Measurements from ENCODE around the gene NUP214. TPM values are rescaled to one million over a fixed set of nuclear protein-coding genes. Genes with fewer than 3 reads are reported as not detected.

The NUP214 gene
- total RNA-seq, 4 donors from 2014 or later: 13.2 to 75.8 (median 49.0) TPM

DNA sequence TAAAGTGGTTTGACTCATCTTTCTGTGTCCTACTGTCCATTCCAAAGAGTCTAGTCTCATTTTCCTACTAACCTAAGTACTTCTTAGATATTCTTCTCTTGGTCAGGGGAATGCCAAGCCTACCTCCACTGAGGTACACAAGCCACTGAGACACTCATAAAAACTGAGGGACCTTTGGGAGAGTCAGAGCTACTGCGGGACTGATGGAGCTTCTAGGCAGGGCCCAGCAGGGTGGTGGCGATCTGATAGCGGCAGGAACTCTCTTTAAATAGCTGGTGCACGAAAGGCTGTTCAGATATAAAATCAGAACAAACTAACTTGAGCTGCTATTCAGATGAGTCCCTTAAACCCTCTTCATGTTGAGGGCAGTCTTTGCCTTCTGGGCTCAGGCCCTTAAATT lies 14.7 kb downstream of the NUP214 start:
- no peak overlapping the region for H3K27ac ChIP-seq
- no peak overlapping the region for H3K4me3 ChIP-seq
- no peaks in the 10 kb centered on the region for H3K9me3 ChIP-seq
- intact Hi-C loops (cut with DNase I; ENCODE audit: low total_unique reads): no loop called here
- DNase-seq: no peak
- no peaks in the 10 kb centered on the region for H3K4me1 ChIP-seq
- no peaks in the 10 kb centered on the region for H3K36me3 ChIP-seq
- TF ChIP-seq, protein P1, sequence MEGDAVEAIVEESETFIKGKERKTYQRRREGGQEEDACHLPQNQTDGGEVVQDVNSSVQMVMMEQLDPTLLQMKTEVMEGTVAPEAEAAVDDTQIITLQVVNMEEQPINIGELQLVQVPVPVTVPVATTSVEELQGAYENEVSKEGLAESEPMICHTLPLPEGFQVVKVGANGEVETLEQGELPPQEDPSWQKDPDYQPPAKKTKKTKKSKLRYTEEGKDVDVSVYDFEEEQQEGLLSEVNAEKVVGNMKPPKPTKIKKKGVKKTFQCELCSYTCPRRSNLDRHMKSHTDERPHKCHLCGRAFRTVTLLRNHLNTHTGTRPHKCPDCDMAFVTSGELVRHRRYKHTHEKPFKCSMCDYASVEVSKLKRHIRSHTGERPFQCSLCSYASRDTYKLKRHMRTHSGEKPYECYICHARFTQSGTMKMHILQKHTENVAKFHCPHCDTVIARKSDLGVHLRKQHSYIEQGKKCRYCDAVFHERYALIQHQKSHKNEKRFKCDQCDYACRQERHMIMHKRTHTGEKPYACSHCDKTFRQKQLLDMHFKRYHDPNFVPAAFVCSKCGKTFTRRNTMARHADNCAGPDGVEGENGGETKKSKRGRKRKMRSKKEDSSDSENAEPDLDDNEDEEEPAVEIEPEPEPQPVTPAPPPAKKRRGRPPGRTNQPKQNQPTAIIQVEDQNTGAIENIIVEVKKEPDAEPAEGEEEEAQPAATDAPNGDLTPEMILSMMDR (IDR thresholded peaks at IDR 0.05): no peak
- no peak for TF ChIP-seq POLR2A (IDR thresholded peaks at IDR 0.05)
- no peaks in the 10 kb centered on the region for H3K27me3 ChIP-seq

DNA sequence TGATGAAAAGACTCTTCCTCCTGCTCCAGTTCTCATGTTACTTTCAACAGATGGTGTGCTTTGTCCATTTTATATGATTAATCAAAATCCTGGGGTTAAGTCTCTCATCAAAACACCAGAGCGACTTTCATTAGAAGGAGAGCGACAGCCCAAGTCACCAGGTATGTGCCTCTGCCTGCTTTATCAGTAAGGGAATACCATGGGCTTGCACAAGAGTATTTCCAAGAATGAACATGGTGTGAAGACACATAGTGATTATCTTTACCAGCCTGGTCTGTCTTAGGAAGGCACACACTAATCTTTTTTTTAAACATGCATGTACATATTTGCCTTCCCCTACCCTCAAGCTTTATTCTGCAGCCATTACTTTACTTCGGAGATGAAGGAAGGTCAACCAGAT lies 15.2 kb downstream of the NUP214 start:
- Histone ChIP-seq H3K9me3 (no peaks in the 10 kb centered on the region), H3K4me3 (no peak overlapping the region), H3K36me3 (no peaks in the 10 kb centered on the region), H3K4me1 (no peaks in the 10 kb centered on the region), H3K27me3 (no peaks in the 10 kb centered on the region), H3K27ac (no peak overlapping the region)
- intact Hi-C loops (cut with DNase I; ENCODE audit: low total_unique reads): no loop called here
- TF ChIP-seq, protein P1 (IDR thresholded peaks at IDR 0.05): no peak
- no peak for TF ChIP-seq POLR2A (IDR thresholded peaks at IDR 0.05)
- no peak for DNase-seq

DNA sequence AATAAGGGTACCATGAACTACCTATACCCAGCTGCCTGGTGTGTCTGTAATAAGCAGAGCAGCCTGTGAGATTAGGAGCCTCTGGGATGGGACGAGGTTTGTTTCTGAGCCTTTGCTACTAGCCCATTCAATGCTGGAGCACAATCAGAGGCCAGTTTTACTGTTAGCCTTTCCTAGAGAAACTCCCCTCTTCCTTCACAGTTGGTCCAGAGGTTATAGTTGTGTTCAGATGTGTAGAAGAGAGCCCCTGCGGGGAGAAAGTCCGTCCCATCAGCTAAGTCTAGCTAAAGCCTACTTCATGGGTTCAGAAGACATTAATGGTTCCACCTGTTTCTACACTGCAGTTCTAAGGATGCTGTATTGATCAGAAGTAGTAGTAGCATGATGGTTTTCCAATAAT lies 16.8 kb downstream of the NUP214 start:
- intact Hi-C loops (cut with DNase I; ENCODE audit: low total_unique reads): no loop called here
- TF ChIP-seq POLR2A (IDR thresholded peaks at IDR 0.05): no peak
- TF ChIP-seq, protein P1 (IDR thresholded peaks at IDR 0.05): no peak
- Histone ChIP-seq H3K27ac (no peak overlapping the region), H3K4me1 (no peaks in the 10 kb centered on the region), H3K36me3 (no peaks in the 10 kb centered on the region), H3K4me3 (no peak overlapping the region), H3K27me3 (no peaks in the 10 kb centered on the region), H3K9me3 (no peaks in the 10 kb centered on the region)
- no peak for DNase-seq

DNA sequence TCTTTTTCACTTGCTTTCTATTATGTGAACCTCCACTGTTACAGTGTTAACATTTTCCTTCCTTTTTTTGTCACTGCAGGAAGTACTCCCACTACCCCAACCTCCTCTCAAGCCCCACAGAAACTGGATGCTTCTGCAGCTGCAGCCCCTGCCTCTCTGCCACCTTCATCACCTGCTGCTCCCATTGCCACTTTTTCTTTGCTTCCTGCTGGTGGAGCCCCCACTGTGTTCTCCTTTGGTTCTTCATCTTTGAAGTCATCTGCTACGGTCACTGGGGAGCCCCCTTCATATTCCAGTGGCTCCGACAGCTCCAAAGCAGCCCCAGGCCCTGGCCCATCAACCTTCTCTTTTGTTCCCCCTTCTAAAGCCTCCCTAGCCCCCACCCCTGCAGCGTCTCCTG lies 18.8 kb downstream of the NUP214 start:
- TF ChIP-seq, protein P1 (IDR thresholded peaks at IDR 0.05): no peak
- no peak for TF ChIP-seq POLR2A (IDR thresholded peaks at IDR 0.05)
- H3K4me3 ChIP-seq: no peak overlapping the region
- H3K27ac ChIP-seq: no peak overlapping the region
- no peak for DNase-seq
- H3K4me1 ChIP-seq: no peaks in the 10 kb centered on the region
- H3K36me3 ChIP-seq: no peaks in the 10 kb centered on the region
- intact Hi-C loops (cut with DNase I; ENCODE audit: low total_unique reads): no loop called here
- H3K9me3 ChIP-seq: no peaks in the 10 kb centered on the region
- H3K27me3 ChIP-seq: no peaks in the 10 kb centered on the region

DNA sequence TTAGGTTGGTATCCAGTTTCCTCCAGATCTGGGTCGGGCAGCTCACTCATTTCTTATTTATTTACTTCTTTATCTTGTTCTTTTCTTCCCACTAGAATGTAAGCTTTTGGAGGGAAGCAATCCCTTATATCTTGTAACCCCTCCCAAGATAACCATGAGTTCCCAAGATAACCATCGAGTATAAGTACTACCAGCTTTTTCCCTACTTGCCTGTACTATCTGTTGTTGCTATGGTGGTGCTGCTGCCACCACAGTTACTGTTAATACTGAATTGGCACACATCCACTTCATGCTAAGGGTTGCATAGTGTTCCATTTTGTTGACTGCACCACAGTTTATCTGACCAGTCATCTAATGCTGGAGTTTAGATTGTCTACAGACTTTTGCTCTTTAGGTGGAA lies 19.9 kb downstream of the NUP214 start:
- no peak overlapping the region for H3K27ac ChIP-seq
- intact Hi-C loops (cut with DNase I; ENCODE audit: low total_unique reads): no loop called here
- no peaks in the 10 kb centered on the region for H3K9me3 ChIP-seq
- no peaks in the 10 kb centered on the region for H3K4me1 ChIP-seq
- no peaks in the 10 kb centered on the region for H3K27me3 ChIP-seq
- TF ChIP-seq, protein P1 (IDR thresholded peaks at IDR 0.05): no peak
- no peak for TF ChIP-seq POLR2A (IDR thresholded peaks at IDR 0.05)
- no peak overlapping the region for H3K4me3 ChIP-seq
- no peak for DNase-seq
- no peaks in the 10 kb centered on the region for H3K36me3 ChIP-seq

Measured in uterus (tissue), 4 donors.